K562 (cell line): Measurements from ENCODE around the gene RPF1. TPM values are rescaled to one million over a fixed set of nuclear protein-coding genes. Genes with fewer than 3 reads are reported as not detected.
A peak's percentile ranks its signal among the peaks of the same experiment; 100 is the strongest.

ENCODE experiments used
- ATF4 ChIP-seq: fragments of 450-650 bp; formaldehyde crosslinking; IDR thresholded peaks from 2 replicates; pipeline ENCODE4 v1.4.0; 2022; ENCODE audit warnings: mild to moderate bottlenecking, moderate library complexity
- CBX3 ChIP-seq, 2 experiments: IDR thresholded peaks; 1 replicate in 1 of 2; 2 replicates in 1 of 2; pipeline ENCODE4 v1.6.1; 2012; ENCODE audit warnings: inconsistent platforms in 2 of 2, low read length in 2 of 2, borderline replicate concordance in 1 of 2, control low read depth in 1 of 2
- CREB5 ChIP-seq: fragments of 250-450 bp; sonication (Bioruptor Pico); IDR thresholded peaks from 2 replicates; pipeline ENCODE4 v1.5.0; 2020; ENCODE audit warnings: mild to moderate bottlenecking
- E2F6 ChIP-seq, 2 experiments: IDR thresholded peaks; 2 replicates each; pipeline ENCODE4 v1.6.1; 2011; ENCODE audit warnings: borderline replicate concordance in 1 of 2, control low read depth in 1 of 2, low read depth in 1 of 2, low read length in 1 of 2, mild to moderate bottlenecking in 1 of 2, mixed read lengths in 1 of 2, moderate library complexity in 1 of 2; ENCODE audit not compliant: insufficient read depth in 1 of 2, insufficient read length in 1 of 2, poor library complexity in 1 of 2, severe bottlenecking in 1 of 2; ENCODE audit errors: extremely low read depth in 1 of 2
- EHMT2 ChIP-seq: fragments of 450-650 bp; IDR thresholded peaks from 2 replicates; pipeline ENCODE4 v1.6.1; 2018; ENCODE audit warnings: antibody characterized with exemption
- ETV5 ChIP-seq: sonication (generic); formaldehyde crosslinking; IDR thresholded peaks from 2 replicates; pipeline ENCODE4 v1.4.0; 2020; ENCODE audit warnings: low read depth, mild to moderate bottlenecking, missing genetic modification reagents
- EWSR1 ChIP-seq: fragments of 450-650 bp; IDR thresholded peaks from 2 replicates; pipeline ENCODE4 v1.6.1; 2018; ENCODE audit warnings: borderline replicate concordance, mild to moderate bottlenecking, low read depth, moderate library complexity; ENCODE audit not compliant: partially characterized antibody
- HBP1 ChIP-seq: fragments of 450-650 bp; formaldehyde crosslinking; IDR thresholded peaks from 2 replicates; pipeline ENCODE4 v1.4.0; 2022; ENCODE audit warnings: missing genetic modification characterization
- HES1 ChIP-seq: fragments of 450-650 bp; IDR thresholded peaks from 2 replicates; pipeline ENCODE4 v1.6.1; 2016; ENCODE audit warnings: low read depth, mild to moderate bottlenecking, moderate library complexity
- MED1 ChIP-seq: sonication (generic); formaldehyde crosslinking; IDR thresholded peaks from 2 replicates; pipeline ENCODE4 v1.8.1; 2023; ENCODE audit warnings: missing genetic modification reagents, borderline replicate concordance
- MITF ChIP-seq: IDR thresholded peaks from 2 replicates; pipeline ENCODE4 v1.6.1; 2014; ENCODE audit warnings: antibody characterized with exemption
- PCBP2 ChIP-seq: fragments of 200-400 bp; formaldehyde crosslinking; IDR thresholded peaks from 2 replicates; pipeline ENCODE4 v1.6.1; 2018; ENCODE audit warnings: low read length, low read depth, mild to moderate bottlenecking, moderate library complexity; ENCODE audit not compliant: poor library complexity, severe bottlenecking
- POLR3G ChIP-seq: IDR thresholded peaks from 2 replicates; pipeline ENCODE4 v1.6.1; 2011; ENCODE audit not compliant: insufficient read length, insufficient replicate concordance; ENCODE audit errors: extremely low read depth
- PURB ChIP-seq: sonication (generic); formaldehyde crosslinking; IDR thresholded peaks from 2 replicates; pipeline ENCODE4 v1.9.0; 2021; ENCODE audit warnings: low read depth, mild to moderate bottlenecking, missing genetic modification reagents
- SIX5 ChIP-seq, 2 experiments: IDR thresholded peaks; 2 replicates each; pipeline ENCODE4 v1.6.1; 2011; ENCODE audit warnings: low read length in 2 of 2, borderline replicate concordance in 1 of 2, low read depth in 1 of 2, mild to moderate bottlenecking in 1 of 2, moderate library complexity in 1 of 2; ENCODE audit not compliant: insufficient read depth in 1 of 2
- SMAD1 ChIP-seq: fragments of 150-350 bp; IDR thresholded peaks from 2 replicates; pipeline ENCODE4 v1.6.1; 2014; ENCODE audit warnings: low read length, low read depth; ENCODE audit not compliant: partially characterized antibody
- ZFPM2 ChIP-seq: fragments of 250-450 bp; sonication (Bioruptor Pico); IDR thresholded peaks from 2 replicates; pipeline ENCODE4 v1.5.1; 2022; ENCODE audit warnings: mild to moderate bottlenecking
- ZNF274 ChIP-seq: IDR thresholded peaks from 2 replicates; pipeline ENCODE4 v1.6.1; 2011; ENCODE audit warnings: low read depth, mild to moderate bottlenecking, low read length, moderate library complexity, borderline replicate concordance
- polyA plus RNA-seq, 8 experiments: library from polyadenylated mRNA; depleted of rRNA in 4 of 8; stranded (reverse) in 5 of 8; unstranded in 3 of 8; fragments of >200 nt; fragmentation: Nextera tagmentation in 2 of 8; fragmentation: Illumina TruSeq in 1 of 8; extraction: Ambion mirVana in 2 of 8; extraction: Trizol in 1 of 8; gene quantifications; 2 replicates each; pipeline versions ENCODE4 v1.2.1 to v1.2.3, GENCODE V29; 2011 to 2014; ENCODE audit warnings: inconsistent platforms in 1 of 8, missing spikeins in 1 of 8
- total RNA-seq, 7 experiments: library from RNA; depleted of rRNA in 6 of 7; stranded (reverse); fragments of >200 nt in 6 of 7; fragmentation: Illumina TruSeq in 2 of 7; extraction: Trizol in 2 of 7; gene quantifications; 2 replicates each; pipeline versions ENCODE4 v1.2.1 to v1.2.3, GENCODE V29; 2011 to 2021; ENCODE audit warnings: low replicate concordance in 1 of 7

The RPF1 gene
- total and polyA plus RNA-seq, 9 of the 15 experiments (the other 6 are each of a cell fraction or from before 2014, with no cell fraction given) = 52.4 to 156 (median 90.2) TPM

- TF ChIP-seq ETV5 (CRISPR knock-in tag) (no peak; the same call in 1 of the 2 replicates), CBX3 (IDR thresholded peaks at IDR 0.05; ENCODE audit: borderline replicate concordance in 1 of 2, low read length in 2 of 2) (peak in 1 of 2 experiments; percentile 26; a peak in 1 of 3 replicates), HES1 (peak; percentile 78), HBP1 (CRISPR knock-in tag) (0 out of 2 replicates have a peak, but pooled peaks have one; percentile 23), EHMT2 (no peak), SMAD1 (peak; percentile 35), ATF4 (CRISPR knock-in tag) (no peak), POLR3G (no peak), MITF (peak; percentile 55), PURB (no peak), ZNF274 (no peak), PCBP2 (no peak), MED1 (CRISPR knock-in tag) (no peak), CREB5 (CRISPR knock-in tag) (no peak), EWSR1 (no peak), ZFPM2 (CRISPR knock-in tag) (no peak), SIX5 (IDR thresholded peaks at IDR 0.05; ENCODE audit: borderline replicate concordance in 1 of 2, insufficient read depth in 1 of 2, low read depth in 1 of 2, low read length in 2 of 2) (no peak), E2F6 (IDR thresholded peaks at IDR 0.05; ENCODE audit: borderline replicate concordance in 1 of 2, extremely low read depth in 1 of 2, insufficient read depth in 1 of 2, insufficient read length in 1 of 2, low read depth in 1 of 2, low read length in 1 of 2, poor library complexity in 1 of 2, severe bottlenecking in 1 of 2) (peak in 1 of 2 experiments; percentile 53)
Observed at GRCh38 chr1:84506002-84506728, 27.1 kb downstream of the RPF1 start, which contains the start of the genes GNG5 and SPATA1 (continued).
